ENCODE results near the gene NRG2. TPM values are rescaled to one million over a fixed set of nuclear protein-coding genes. Genes with fewer than 3 reads are reported as not detected.

The NRG2 gene
- polyA plus RNA-seq, 2 of the 4 experiments (the other 2 are of a cell fraction) = 1.0 to 1.1 TPM

- Histone ChIP-seq H3K4me3 (no peak overlapping the region), H3K27ac (no peak overlapping the region), H3K4me2 (no peak overlapping the region), H3K4me1 (no peaks in the 10 kb centered on the region), H3K9me3 (no peaks in the 10 kb centered on the region)
- CTCF ChIA-PET = interaction anchor here (1.1 to 9.5 kb wide), 9 partner anchors 9 to 296 kb away, joined by 3 to 161 read pairs (median 14); partner anchors contain the start of gene PSD2
- POLR2A ChIA-PET = no interaction called here
- 61% methylated on average over 3 of the region's 4 CpGs for WGBS (ENCODE audit: missing lambda C conversion rate)
- DNase-seq (ENCODE audit: low read depth in 1 of 2, low spot score in 1 of 2) = no peak
- no peak for FAIRE-seq
- no peak for TF ChIP-seq HOXB5 (CRISPR knock-in tag; IDR thresholded peaks at IDR 0.05)
- TF ChIP-seq ZFP36 (IDR thresholded peaks at IDR 0.05; ENCODE audit: borderline replicate concordance, partially characterized antibody) = no peak
- TF ChIP-seq, protein P1, sequence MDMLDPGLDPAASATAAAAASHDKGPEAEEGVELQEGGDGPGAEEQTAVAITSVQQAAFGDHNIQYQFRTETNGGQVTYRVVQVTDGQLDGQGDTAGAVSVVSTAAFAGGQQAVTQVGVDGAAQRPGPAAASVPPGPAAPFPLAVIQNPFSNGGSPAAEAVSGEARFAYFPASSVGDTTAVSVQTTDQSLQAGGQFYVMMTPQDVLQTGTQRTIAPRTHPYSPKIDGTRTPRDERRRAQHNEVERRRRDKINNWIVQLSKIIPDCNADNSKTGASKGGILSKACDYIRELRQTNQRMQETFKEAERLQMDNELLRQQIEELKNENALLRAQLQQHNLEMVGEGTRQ (IDR thresholded peaks at IDR 0.05) = no peak
- no peak for TF ChIP-seq ZNF302 (CRISPR knock-in tag; IDR thresholded peaks at IDR 0.05)
- no peak for TF ChIP-seq CEBPB (IDR thresholded peaks at IDR 0.05)
- TF ChIP-seq, protein P2, sequence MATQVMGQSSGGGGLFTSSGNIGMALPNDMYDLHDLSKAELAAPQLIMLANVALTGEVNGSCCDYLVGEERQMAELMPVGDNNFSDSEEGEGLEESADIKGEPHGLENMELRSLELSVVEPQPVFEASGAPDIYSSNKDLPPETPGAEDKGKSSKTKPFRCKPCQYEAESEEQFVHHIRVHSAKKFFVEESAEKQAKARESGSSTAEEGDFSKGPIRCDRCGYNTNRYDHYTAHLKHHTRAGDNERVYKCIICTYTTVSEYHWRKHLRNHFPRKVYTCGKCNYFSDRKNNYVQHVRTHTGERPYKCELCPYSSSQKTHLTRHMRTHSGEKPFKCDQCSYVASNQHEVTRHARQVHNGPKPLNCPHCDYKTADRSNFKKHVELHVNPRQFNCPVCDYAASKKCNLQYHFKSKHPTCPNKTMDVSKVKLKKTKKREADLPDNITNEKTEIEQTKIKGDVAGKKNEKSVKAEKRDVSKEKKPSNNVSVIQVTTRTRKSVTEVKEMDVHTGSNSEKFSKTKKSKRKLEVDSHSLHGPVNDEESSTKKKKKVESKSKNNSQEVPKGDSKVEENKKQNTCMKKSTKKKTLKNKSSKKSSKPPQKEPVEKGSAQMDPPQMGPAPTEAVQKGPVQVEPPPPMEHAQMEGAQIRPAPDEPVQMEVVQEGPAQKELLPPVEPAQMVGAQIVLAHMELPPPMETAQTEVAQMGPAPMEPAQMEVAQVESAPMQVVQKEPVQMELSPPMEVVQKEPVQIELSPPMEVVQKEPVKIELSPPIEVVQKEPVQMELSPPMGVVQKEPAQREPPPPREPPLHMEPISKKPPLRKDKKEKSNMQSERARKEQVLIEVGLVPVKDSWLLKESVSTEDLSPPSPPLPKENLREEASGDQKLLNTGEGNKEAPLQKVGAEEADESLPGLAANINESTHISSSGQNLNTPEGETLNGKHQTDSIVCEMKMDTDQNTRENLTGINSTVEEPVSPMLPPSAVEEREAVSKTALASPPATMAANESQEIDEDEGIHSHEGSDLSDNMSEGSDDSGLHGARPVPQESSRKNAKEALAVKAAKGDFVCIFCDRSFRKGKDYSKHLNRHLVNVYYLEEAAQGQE (IDR thresholded peaks at IDR 0.05) = no peak
- no peak for TF ChIP-seq ATOH8 (CRISPR knock-in tag; IDR thresholded peaks at IDR 0.05; ENCODE audit: low read depth)
- TF ChIP-seq MAZ (IDR thresholded peaks at IDR 0.05; ENCODE audit: borderline replicate concordance, low read depth, low read length) = no peak
- TF ChIP-seq RFX5 (IDR thresholded peaks at IDR 0.05) = no peak
- no peak for TF ChIP-seq CHD2 (IDR thresholded peaks at IDR 0.05; ENCODE audit: low read length, partially characterized antibody)
- no peak for TF ChIP-seq BCL3 (IDR thresholded peaks at IDR 0.05)
- TF ChIP-seq CTCF (IDR thresholded peaks at IDR 0.05) = no peak
- TF ChIP-seq, protein P3, sequence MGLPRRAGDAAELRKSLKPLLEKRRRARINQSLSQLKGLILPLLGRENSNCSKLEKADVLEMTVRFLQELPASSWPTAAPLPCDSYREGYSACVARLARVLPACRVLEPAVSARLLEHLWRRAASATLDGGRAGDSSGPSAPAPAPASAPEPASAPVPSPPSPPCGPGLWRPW (IDR thresholded peaks at IDR 0.05) = no peak
- TF ChIP-seq MYC (IDR thresholded peaks at IDR 0.05; ENCODE audit: borderline replicate concordance, low read length) = no peak
- no peak for TF ChIP-seq BHLHE40 (IDR thresholded peaks at IDR 0.05; ENCODE audit: low read depth, low read length)
- TF ChIP-seq EHF (CRISPR knock-in tag; IDR thresholded peaks at IDR 0.05) = no peak
- TF ChIP-seq CHD4 (IDR thresholded peaks at IDR 0.05; ENCODE audit: borderline replicate concordance) = no peak
- TF ChIP-seq CBX8 (IDR thresholded peaks at IDR 0.05) = no peak
- no peak for TF ChIP-seq KDM1A (IDR thresholded peaks at IDR 0.05; ENCODE audit: low read depth)
- no peak for TF ChIP-seq RARB (CRISPR knock-in tag; IDR thresholded peaks at IDR 0.05)
- ATAC-seq = no peak
Measured at GRCh38 chr5:139861889-139862207, 181.3 kb downstream of the NRG2 start.

Measured in A549 (cell line).